Memory B cell (primary cell): ENCODE measurements around the gene TCN2.
A peak's percentile ranks its signal among the peaks of the same experiment; 100 is the strongest.
"Not testable (repeated sequence)": the region's sequence is repeated elsewhere in the genome, so short reads cannot be mapped to it uniquely, and the experiment has no call there.

ENCODE experiments used
- ATAC-seq: fragments of 150-1000 bp; cut with Tn5 transposase; 2 replicates; pipeline ENCODE4 v1.10.0; 2021; ENCODE audit warnings: low read depth, mild to moderate bottlenecking, moderate library complexity
- DNase-seq, 2 donors: peaks; one replicate each; pipeline ENCODE4 v3.0.0; 2022; ENCODE audit warnings: low spot score in 2 of 2
- H3K27ac Mint-ChIP-seq: one replicate; pipeline ENCODE4 v1.8.0; 2022; ENCODE audit warnings: mild to moderate bottlenecking, moderate library complexity, mixed read lengths
- H3K27me3 Mint-ChIP-seq: one replicate; pipeline ENCODE4 v1.8.0; 2022; ENCODE audit warnings: mixed read lengths
- H3K36me3 Mint-ChIP-seq: one replicate; pipeline ENCODE4 v1.8.0; 2022; ENCODE audit warnings: mild to moderate bottlenecking, mixed read lengths
- H3K4me1 Mint-ChIP-seq: one replicate; pipeline ENCODE4 v1.8.0; 2022; ENCODE audit warnings: mixed read lengths
- H3K4me3 Mint-ChIP-seq: one replicate; pipeline ENCODE4 v1.8.0; 2022; ENCODE audit warnings: mild to moderate bottlenecking, moderate library complexity, mixed read lengths
- H3K9me3 Mint-ChIP-seq: one replicate; pipeline ENCODE4 v1.8.0; 2022; ENCODE audit warnings: mixed read lengths

TCN2 gene

DNA sequence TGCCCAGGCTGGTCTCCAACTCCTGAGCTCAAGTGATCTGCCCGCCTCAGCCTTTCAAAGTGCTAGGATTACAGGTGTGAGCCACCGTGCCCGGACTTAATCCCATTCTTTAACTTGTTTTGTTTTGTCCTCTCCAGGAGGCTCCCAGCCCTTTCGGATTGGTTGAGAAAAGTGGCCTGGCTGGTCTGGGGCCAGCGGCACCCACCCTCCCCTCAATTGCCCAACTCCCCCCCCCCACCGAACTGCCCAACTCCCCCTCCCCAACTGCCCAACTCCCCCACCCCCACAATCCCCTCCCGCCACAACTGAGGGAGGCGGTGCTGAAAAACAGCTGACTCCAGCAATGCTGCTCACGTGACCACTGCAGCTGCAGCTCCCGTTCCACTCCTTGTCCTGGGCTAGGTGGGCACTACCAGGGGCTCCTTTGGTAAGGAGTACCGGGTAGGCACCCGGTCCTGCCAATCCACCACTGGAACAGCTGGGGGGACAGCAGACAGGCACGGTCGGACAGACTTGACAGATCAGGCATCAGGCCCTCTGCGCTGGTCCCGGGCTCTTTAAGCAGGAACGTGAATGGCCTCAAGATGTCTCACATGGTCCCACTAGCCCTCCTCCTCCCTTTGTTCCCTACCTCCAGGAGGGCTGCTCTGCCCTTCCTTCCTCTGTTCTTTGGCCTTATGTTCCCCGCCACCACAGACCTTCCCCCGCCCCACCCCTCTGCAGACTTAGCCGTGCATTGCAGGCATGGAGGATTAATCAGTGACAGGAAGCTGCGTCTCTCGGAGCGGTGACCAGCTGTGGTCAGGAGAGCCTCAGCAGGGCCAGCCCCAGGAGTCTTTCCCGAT, at the start of gene TCN2:
Gene TCN2, plus strand, starts transcription at position 720 of the 845 bp plus-strand sequence. CDS start 158 bp downstream, outside the sequence.
- Mint-ChIP-seq H3K4me1 (peaks cover 25% of the 10 kb centered on the region), H3K9me3 (no peaks in the 10 kb centered on the region), H3K27me3 (no peaks in the 10 kb centered on the region), H3K27ac (peak within 1 kb of the TSS; percentile 82), H3K4me3 (peak within 1 kb of the TSS; percentile 99), H3K36me3 (no peaks in the 10 kb centered on the region)
- peak; percentile 11 to 19 for DNase-seq
- peak; percentile 50 for ATAC-seq

GRCh38 chr22:30557243-30557642, 49.7 kb upstream of the TCN2 start:
- peaks cover 10% of the 10 kb centered on the region for H3K27me3 Mint-ChIP-seq
- DNase-seq (no peak), ATAC-seq (no peak)
- peaks cover 3% of the 10 kb centered on the region for H3K4me1 Mint-ChIP-seq
- H3K27ac Mint-ChIP-seq = no peak overlapping the region
- no peak overlapping the region for H3K4me3 Mint-ChIP-seq
- H3K36me3 Mint-ChIP-seq = no peaks in the 10 kb centered on the region
- H3K9me3 Mint-ChIP-seq = no peaks in the 10 kb centered on the region

- H3K9me3 Mint-ChIP-seq = no peaks in the 10 kb centered on the region
- H3K27me3 Mint-ChIP-seq = peaks cover 13% of the 10 kb centered on the region
- no peak overlapping the region for H3K4me3 Mint-ChIP-seq
- no peaks in the 10 kb centered on the region for H3K36me3 Mint-ChIP-seq
- DNase-seq (no peak), ATAC-seq (no peak)
- no peak overlapping the region for H3K27ac Mint-ChIP-seq
- H3K4me1 Mint-ChIP-seq = peaks cover 3% of the 10 kb centered on the region
These were observed 47.1 kb upstream of the TCN2 start for GRCh38 chr22:30559889-30560288.

DNA sequence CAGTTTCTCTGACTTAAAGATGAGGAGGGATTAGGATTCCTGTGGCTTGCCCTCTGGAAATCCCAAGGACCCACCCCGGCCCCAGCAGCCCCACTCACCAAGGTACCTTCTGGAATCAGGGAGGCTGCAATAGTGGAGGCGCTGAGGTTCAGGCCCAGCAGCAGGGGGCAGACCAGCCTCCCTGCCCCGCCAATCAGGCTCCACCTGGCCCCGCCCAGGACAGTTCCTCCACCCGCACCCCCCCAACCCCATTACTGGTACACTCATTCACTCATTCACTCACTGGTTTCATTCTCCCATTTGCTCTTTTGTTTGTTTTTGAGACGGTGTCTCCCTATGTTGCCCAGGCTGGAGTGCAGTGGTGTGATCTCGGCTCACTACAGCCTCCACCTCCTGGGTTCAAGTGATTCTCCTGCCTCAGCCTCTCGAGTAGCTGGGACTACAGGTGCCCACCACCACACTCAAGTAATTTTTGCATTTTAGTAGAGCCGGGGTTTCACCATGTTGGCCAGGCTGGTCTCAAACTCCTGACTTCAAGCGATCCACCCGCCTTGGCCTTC, 46.3 kb upstream of the TCN2 start:
- ATAC-seq = not testable (repeated sequence)

DNA sequence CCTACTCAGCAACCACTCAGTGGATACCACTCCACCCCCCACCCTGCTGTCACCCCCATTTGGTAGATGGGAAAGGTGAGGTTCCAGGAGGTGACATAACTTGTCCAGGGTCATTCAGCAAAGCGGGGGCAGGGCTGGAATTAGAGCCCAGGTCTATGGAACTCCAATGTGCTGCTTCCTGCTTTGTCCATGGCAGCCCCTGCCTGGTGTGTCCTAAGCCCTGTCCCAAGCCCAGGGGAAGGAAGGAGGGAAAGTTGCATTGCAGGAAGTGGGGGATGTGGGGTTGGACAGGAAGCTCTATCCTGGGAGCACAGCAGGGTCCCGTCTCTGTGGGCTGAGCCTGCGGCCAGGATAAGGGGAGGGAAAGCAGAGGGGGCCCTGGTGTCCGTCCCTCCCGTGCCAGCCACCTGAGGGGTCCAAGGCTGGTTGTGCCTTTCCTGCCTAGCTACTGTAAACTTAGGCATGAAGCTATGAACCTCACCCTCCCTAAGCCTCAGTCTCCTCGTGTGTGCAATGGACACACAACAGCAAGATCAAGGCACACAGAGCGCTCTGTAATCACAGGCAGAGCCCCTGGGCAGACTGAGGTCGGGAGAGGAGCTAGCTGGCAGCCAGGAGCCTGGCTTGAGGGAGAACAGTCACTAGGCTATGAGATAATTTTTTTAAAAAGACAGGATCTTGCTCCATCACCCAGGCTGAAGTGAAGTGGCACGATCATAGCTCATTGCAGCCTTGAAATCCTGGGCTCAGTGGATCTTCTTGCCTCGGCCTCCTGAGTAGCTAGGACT, 45.4 kb upstream of the TCN2 start:
- no peak for DNase-seq
- no peak for ATAC-seq
- Mint-ChIP-seq H3K27ac (no peak overlapping the region), H3K27me3 (peaks cover 13% of the 10 kb centered on the region), H3K9me3 (no peaks in the 10 kb centered on the region), H3K36me3 (no peaks in the 10 kb centered on the region), H3K4me3 (no peak overlapping the region), H3K4me1 (peaks cover 3% of the 10 kb centered on the region)

More for the DNA sequence above, 46.3 kb upstream of the TCN2 start:
- H3K9me3 Mint-ChIP-seq, H3K36me3 Mint-ChIP-seq, H3K4me3 Mint-ChIP-seq, DNase-seq, H3K27ac Mint-ChIP-seq, H3K4me1 Mint-ChIP-seq: not testable (repeated sequence)
- peaks cover 13% of the 10 kb centered on the region for H3K27me3 Mint-ChIP-seq

- Mint-ChIP-seq H3K36me3 (no peaks in the 10 kb centered on the region), H3K4me3 (no peak overlapping the region), H3K9me3 (no peaks in the 10 kb centered on the region), H3K27ac (no peak overlapping the region), H3K27me3 (peaks cover 13% of the 10 kb centered on the region), H3K4me1 (peaks cover 3% of the 10 kb centered on the region)
- no peak for DNase-seq
- no peak for ATAC-seq
These were observed 44.6 kb upstream of the TCN2 start for GRCh38 chr22:30562366-30562765.

GRCh38 chr22:30564045-30564760, 42.8 kb upstream of the TCN2 start:
- ATAC-seq = no peak
- Mint-ChIP-seq H3K9me3 (no peaks in the 10 kb centered on the region), H3K27me3 (peaks cover 20% of the 10 kb centered on the region), H3K4me3 (no peak overlapping the region), H3K27ac (no peak overlapping the region), H3K36me3 (no peaks in the 10 kb centered on the region), H3K4me1 (peaks cover 3% of the 10 kb centered on the region)
- DNase-seq = no peak

- peaks cover 21% of the 10 kb centered on the region for H3K27me3 Mint-ChIP-seq
- ATAC-seq = no peak
- no peak for DNase-seq
- H3K27ac Mint-ChIP-seq = no peak overlapping the region
- H3K36me3 Mint-ChIP-seq = no peaks in the 10 kb centered on the region
- H3K4me3 Mint-ChIP-seq = no peak overlapping the region
- H3K4me1 Mint-ChIP-seq = peaks cover 3% of the 10 kb centered on the region
- no peaks in the 10 kb centered on the region for H3K9me3 Mint-ChIP-seq
These were observed 42.2 kb upstream of the TCN2 start for GRCh38 chr22:30564761-30565119.

DNA sequence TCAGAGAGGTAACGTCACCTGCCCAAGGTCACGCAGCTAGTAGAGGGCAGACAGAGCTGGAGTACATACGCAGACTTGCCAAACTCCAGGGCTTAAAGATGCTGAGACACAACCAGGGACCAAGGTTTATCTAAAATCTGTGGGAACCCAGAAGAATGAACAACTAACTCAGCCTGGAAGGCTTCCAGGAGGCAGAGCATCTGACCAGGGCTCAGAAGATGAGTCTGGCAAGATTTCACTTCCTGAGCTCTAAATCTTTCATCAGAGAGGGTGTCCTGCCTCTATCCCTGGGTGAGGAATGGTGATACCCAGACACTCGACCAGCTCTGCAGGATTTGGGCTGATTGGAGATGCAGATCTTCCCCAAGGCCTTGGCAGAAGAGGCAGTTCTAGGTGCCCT, 41.6 kb upstream of the TCN2 start:
- H3K9me3 Mint-ChIP-seq = no peaks in the 10 kb centered on the region
- ATAC-seq = no peak

DNA sequence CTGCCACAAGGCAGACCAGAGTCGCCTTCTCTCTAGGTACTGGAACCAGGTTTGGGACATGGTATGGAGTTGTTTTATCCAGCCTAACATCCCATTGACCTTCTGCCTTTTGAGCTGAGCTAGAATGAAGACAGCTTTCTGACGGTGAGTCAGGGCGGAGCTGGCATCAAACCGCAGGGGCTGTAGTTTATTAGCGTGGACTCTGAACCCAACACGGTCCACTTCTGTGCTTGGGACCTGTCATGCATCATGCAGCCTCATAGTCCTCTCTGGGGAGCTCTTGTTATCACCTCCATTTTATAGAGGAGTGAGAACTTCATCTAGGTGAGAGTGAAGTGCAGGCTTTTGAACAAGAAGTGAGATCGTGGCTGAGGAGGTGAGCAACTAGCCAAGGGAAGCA, 40.8 kb upstream of the TCN2 start:
- Mint-ChIP-seq H3K27ac (no peak overlapping the region), H3K27me3 (peaks cover 21% of the 10 kb centered on the region), H3K4me1 (no peaks in the 10 kb centered on the region), H3K4me3 (no peak overlapping the region), H3K9me3 (no peaks in the 10 kb centered on the region), H3K36me3 (no peaks in the 10 kb centered on the region)
- ATAC-seq = no peak
- no peak for DNase-seq

More for the DNA sequence above, 41.6 kb upstream of the TCN2 start:
- no peak for DNase-seq
- no peak overlapping the region for H3K4me3 Mint-ChIP-seq
- peaks cover 21% of the 10 kb centered on the region for H3K27me3 Mint-ChIP-seq
- H3K36me3 Mint-ChIP-seq = no peaks in the 10 kb centered on the region
- peaks cover 3% of the 10 kb centered on the region for H3K4me1 Mint-ChIP-seq
- no peak overlapping the region for H3K27ac Mint-ChIP-seq

- not testable (repeated sequence) for ATAC-seq, H3K27ac Mint-ChIP-seq, H3K4me1 Mint-ChIP-seq, H3K4me3 Mint-ChIP-seq, H3K9me3 Mint-ChIP-seq, DNase-seq, H3K36me3 Mint-ChIP-seq
- H3K27me3 Mint-ChIP-seq = peaks cover 13% of the 10 kb centered on the region
These were observed 39.7 kb upstream of the TCN2 start for GRCh38 chr22:30567277-30567676.

DNA sequence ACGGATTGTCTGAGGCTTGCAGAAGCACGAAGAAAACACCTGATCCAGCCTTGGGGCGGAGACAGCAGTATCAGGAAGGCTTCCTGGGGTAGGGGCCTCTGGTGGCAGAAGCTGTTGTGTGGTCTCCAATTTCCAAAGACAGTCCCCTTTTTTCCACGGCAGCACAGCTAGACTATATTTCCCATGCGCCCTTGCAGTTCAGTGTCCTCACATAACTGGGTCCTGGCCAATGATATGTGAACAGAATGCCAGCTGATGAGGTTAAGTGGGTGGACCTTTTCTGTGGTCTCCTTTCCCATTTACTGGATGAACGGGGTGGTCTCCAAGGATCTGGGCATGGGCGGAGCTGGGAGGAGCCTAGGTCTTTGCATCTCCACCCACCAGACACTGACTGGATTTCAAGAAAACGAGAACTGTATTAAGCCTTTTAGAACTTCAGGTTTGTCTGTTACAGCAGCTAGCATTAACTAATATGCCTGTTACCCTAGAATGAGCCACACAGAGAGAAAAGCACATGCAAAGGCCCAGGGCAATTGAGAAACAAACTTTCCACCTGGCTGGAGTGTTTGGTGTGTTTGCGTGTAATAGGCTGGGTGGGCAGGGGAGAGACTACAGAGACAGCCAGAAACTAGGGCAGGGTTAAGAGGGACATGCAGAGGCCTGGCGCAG, 38.7 kb upstream of the TCN2 start:
- ATAC-seq (no peak), DNase-seq (no peak)
- H3K4me1 Mint-ChIP-seq = no peaks in the 10 kb centered on the region
- no peaks in the 10 kb centered on the region for H3K9me3 Mint-ChIP-seq
- peaks cover 10% of the 10 kb centered on the region for H3K27me3 Mint-ChIP-seq
- no peak overlapping the region for H3K4me3 Mint-ChIP-seq
- no peaks in the 10 kb centered on the region for H3K36me3 Mint-ChIP-seq
- no peak overlapping the region for H3K27ac Mint-ChIP-seq

GRCh38 chr22:30569674-30570202, 37.2 kb upstream of the TCN2 start:
- H3K9me3 Mint-ChIP-seq = no peaks in the 10 kb centered on the region
- ATAC-seq (no peak), DNase-seq (no peak)
- no peaks in the 10 kb centered on the region for H3K4me1 Mint-ChIP-seq
- H3K27ac Mint-ChIP-seq = no peak overlapping the region
- no peaks in the 10 kb centered on the region for H3K36me3 Mint-ChIP-seq
- no peak overlapping the region for H3K4me3 Mint-ChIP-seq
- peaks cover 10% of the 10 kb centered on the region for H3K27me3 Mint-ChIP-seq
